MCF 10A (cell line): Measurements from ENCODE around the gene CBLN3. TPM values are rescaled to one million over a fixed set of nuclear protein-coding genes. Genes with fewer than 3 reads are reported as not detected.

Source experiments
- BruUV-seq: library from RNA; stranded (reverse); fragments of 400-500 nt; replicated peaks from 2 replicates; lab custom pipeline; 2021; lab: Mats Ljungman, UMichigan
- CTCF ChIA-PET: fragments of 300-600 bp; sonication (Branson Sonifier 250); formaldehyde crosslinking; extraction: SDS; loops from one replicate; lab custom pipeline; 2021; ENCODE audit warnings: antibody characterized with exemption, inconsistent platforms; lab: Yijun Ruan, JAX
- POLR2A ChIA-PET: fragments of 300-600, 350-650 bp; sonication (Branson Sonifier 250); formaldehyde crosslinking; extraction: SDS; loops from one replicate; lab custom pipeline; 2020; ENCODE audit warnings: antibody characterized with exemption, inconsistent platforms; lab: Yijun Ruan, JAX
- DNase-seq: peaks from one replicate; pipeline ENCODE4 v3.0.0-alpha.2; 2018; ENCODE audit not compliant: unreplicated experiment
- H3K27ac Mint-ChIP-seq: one replicate; pipeline ENCODE4 v1.8.0; 2022; ENCODE audit warnings: mild to moderate bottlenecking, low read depth, mixed read lengths; ENCODE audit not compliant: unreplicated experiment
- H3K27me3 Mint-ChIP-seq: one replicate; pipeline ENCODE4 v1.8.0; 2022; ENCODE audit warnings: mixed read lengths; ENCODE audit not compliant: insufficient read depth, unreplicated experiment
- H3K36me3 Mint-ChIP-seq: one replicate; pipeline ENCODE4 v1.8.0; 2022; ENCODE audit warnings: mild to moderate bottlenecking, moderate library complexity, mixed read lengths; ENCODE audit not compliant: insufficient read depth, unreplicated experiment
- H3K4me1 Mint-ChIP-seq: one replicate; pipeline ENCODE4 v1.8.0; 2022; ENCODE audit warnings: mixed read lengths; ENCODE audit not compliant: insufficient read depth, unreplicated experiment
- H3K4me3 Mint-ChIP-seq: one replicate; pipeline ENCODE4 v1.8.0; 2022; ENCODE audit warnings: mild to moderate bottlenecking, moderate library complexity, mixed read lengths; ENCODE audit not compliant: unreplicated experiment
- H3K9me3 Mint-ChIP-seq: one replicate; pipeline ENCODE4 v1.8.0; 2022; ENCODE audit warnings: mixed read lengths; ENCODE audit not compliant: unreplicated experiment
- CTCF ChIP-seq: fragments of 200-600 bp; IDR thresholded peaks from one replicate; pipeline ENCODE4 v1.8.0; 2022; ENCODE audit warnings: antibody characterized with exemption, mild to moderate bottlenecking; ENCODE audit not compliant: unreplicated experiment
- intact Hi-C: fragments of 100-400 bp; cut with micrococcal nuclease; formaldehyde crosslinking; loops from 2 replicates; pipeline ENCODE4 v1.14.1; 2022
- total RNA-seq: library from RNA; stranded (reverse); gene quantifications from 2 replicates; pipeline ENCODE4 v1.2.3, GENCODE V29; 2022

Gene CBLN3
- total RNA-seq, 1 experiment from 2014 or later: 2.4 TPM

- H3K27ac Mint-ChIP-seq: no peak overlapping the region
Observed at GRCh38 chr14:24439257-24439656, 9.8 kb upstream of the CBLN3 start.

GRCh38 chr14:24438223-24439097, 9.0 kb upstream of the CBLN3 start:
- H3K36me3 Mint-ChIP-seq: peaks cover 80% of the 10 kb centered on the region
- H3K27me3 Mint-ChIP-seq: no peaks in the 10 kb centered on the region
- BruUV-seq: no TSS peak
- no peak for TF ChIP-seq CTCF
- H3K4me1 Mint-ChIP-seq: peaks cover 8% of the 10 kb centered on the region
- H3K4me3 Mint-ChIP-seq: no peak overlapping the region
- intact Hi-C loops: no loop called here
- ChIA-PET CTCF (interaction anchor here (1.8 to 12.0 kb wide), 14 partner anchors 7 to 196 kb away, joined by 5 to 626 read pairs (median 25); partner anchors contain the start of genes ADCY4, CIDEB, KHNYN and LTB4R), POLR2A (interaction anchor here (3.0 kb wide), 1 partner anchor 105 kb away, joined by 18 read pairs; no protein-coding TSS in a partner anchor)
- no peak for DNase-seq
- no peaks in the 10 kb centered on the region for H3K9me3 Mint-ChIP-seq
- no peak overlapping the region for H3K27ac Mint-ChIP-seq

More at GRCh38 chr14:24439257-24439656, 9.8 kb upstream of the CBLN3 start:
- no peak for TF ChIP-seq CTCF
- Mint-ChIP-seq H3K9me3 (no peaks in the 10 kb centered on the region), H3K4me3 (no peak overlapping the region), H3K36me3 (peaks cover 72% of the 10 kb centered on the region), H3K27me3 (no peaks in the 10 kb centered on the region), H3K4me1 (peaks cover 8% of the 10 kb centered on the region)
- intact Hi-C loops: no loop called here
- POLR2A ChIA-PET: interaction anchor here (4.8 kb wide), 1 partner anchor 8 kb away, joined by 47 read pairs; the partner anchor contains the start of genes CBLN3 and KHNYN
- no TSS peak for BruUV-seq
- CTCF ChIA-PET: interaction anchor here (0.6 to 5.5 kb wide), 5 partner anchors 8 to 1840 kb away, joined by 3 to 64 read pairs (median 25); partner anchors contain the start of genes ADCY4, CIDEB and KHNYN
- DNase-seq: no peak

GRCh38 chr14:24437736-24438067, 8.2 kb upstream of the CBLN3 start:
- no peak for TF ChIP-seq CTCF
- peaks cover 85% of the 10 kb centered on the region for H3K36me3 Mint-ChIP-seq
- intact Hi-C loops: no loop called here
- H3K4me1 Mint-ChIP-seq: peaks cover 13% of the 10 kb centered on the region
- H3K27me3 Mint-ChIP-seq: no peaks in the 10 kb centered on the region
- H3K4me3 Mint-ChIP-seq: no peak overlapping the region
- H3K27ac Mint-ChIP-seq: no peak overlapping the region
- ChIA-PET POLR2A (interaction anchor here (1.0 to 3.0 kb wide), 6 partner anchors 12 to 195 kb away, joined by 3 to 18 read pairs (median 6); partner anchors contain the start of genes LTB4R and TINF2), CTCF (interaction anchor here (0.8 to 12.0 kb wide), 23 partner anchors 11 to 487 kb away, joined by 3 to 626 read pairs (median 11); partner anchors contain the start of genes ADCY4, CIDEB, LTB4R and LTB4R2)
- no peaks in the 10 kb centered on the region for H3K9me3 Mint-ChIP-seq
- DNase-seq: no peak
- no TSS peak for BruUV-seq
